ENCODE results near the gene KIAA1671.

DNA sequence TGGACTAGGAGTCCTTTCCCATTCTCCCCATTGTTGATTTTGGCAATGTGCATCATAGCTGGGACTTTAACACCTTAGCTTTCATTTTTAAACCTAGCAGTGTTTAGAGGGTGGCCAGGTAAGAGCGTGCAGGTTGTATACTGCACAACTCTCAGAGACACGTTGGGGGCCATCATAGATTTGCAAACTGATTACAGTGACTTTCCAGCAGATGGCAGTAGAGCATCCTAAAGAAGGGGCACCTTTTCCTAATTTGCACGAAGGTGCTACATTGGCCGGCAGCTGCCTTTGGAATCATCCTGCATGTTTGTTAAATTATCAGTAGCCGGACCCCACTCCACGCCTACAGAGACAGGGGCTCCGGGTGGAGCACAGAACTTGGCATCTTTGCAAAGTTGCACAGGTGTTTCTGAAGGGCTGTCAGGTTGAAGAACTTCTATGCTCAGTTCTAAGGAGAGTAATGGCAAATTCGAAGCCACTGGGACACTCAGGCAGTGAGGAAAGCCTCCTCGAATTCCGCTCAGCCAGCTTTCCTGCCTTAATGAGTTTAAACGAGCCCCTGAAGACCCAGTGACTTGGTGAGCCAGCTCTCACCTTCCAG is 13.7 kb upstream of the KIAA1671 start:
- TF ChIP-seq MXI1 (IDR thresholded peaks at IDR 0.05; ENCODE audit: borderline replicate concordance, low read depth, low read length) = no peak
- TF ChIP-seq RAD21 (IDR thresholded peaks at IDR 0.05; ENCODE audit: low read length) = peak; percentile 46
- TF ChIP-seq FOS (IDR thresholded peaks at IDR 0.05; ENCODE audit: low read depth, low read length) = no peak
